Measurements from ENCODE around the gene TXNRD1.

The TXNRD1 gene

DNA sequence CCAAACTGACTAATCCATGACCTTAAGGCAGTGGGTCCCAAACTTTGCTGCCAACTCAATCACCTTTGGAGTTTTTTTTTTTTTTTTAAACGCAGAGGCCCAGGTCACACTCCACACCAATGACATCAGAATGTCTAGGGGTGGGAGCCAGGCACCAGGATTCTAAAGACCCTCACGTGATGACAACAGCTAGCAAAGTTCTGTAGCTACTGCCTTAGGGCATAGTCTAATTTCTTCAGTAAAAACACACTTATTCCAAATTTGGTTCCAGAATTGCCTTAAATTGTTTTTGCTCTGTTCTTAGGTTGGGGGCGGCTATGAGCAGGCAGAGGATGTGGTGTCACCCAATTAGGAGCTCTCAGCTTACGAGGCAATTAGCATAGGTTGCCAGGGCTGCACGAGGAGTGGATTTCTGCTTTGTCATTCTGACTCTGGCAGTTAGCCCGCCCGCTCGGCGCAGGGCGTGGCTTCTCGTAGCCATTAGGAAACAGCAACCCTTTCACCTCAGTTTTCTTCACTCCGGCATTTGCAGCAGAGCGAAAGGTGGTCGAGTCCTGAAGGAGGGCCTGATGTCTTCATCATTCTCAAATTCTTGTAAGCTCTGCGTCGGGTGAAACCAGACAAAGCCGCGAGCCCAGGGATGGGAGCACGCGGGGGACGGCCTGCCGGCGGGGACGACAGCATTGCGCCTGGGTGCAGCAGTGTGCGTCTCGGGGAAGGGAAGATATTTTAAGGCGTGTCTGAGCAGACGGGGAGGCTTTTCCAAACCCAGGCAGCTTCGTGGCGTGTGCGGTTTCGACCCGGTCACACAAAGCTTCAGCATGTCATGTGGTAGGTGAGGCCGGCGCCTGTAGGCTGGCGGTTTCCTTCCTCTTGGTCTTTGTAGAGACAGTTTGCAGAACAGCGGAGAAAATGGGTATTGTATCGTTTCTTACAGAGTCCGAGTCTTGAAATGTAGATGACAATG lies 71.2 kb downstream of the TXNRD1 start:
- Histone ChIP-seq H3K4me2 (ENCODE audit: low read length) (peak overlapping the region; percentile 43), H3K4me1 (ENCODE audit: control insufficient read depth, low read depth, low read length) (no peaks in the 10 kb centered on the region), H3K9ac (ENCODE audit: low read length) (peak overlapping the region; percentile 89), H3K18ac (ENCODE audit: low read length) (peak overlapping the region; percentile 24), H3K27ac (ENCODE audit: low read depth, low read length) (peak overlapping the region; percentile 74), H2AK5ac (ENCODE audit: low read length) (no peak overlapping the region), H4K5ac (ENCODE audit: low read length) (no peak overlapping the region), H2BK15ac (replicated peaks; ENCODE audit: low read depth) (no peak overlapping the region), H2BK5ac (ENCODE audit: low read length) (peak overlapping the region; percentile 33), H4K8ac (ENCODE audit: low read depth, low read length) (no peak overlapping the region), H3K56ac (ENCODE audit: low read length) (peak overlapping the region; percentile 93), H3K79me1 (ENCODE audit: low read length) (peaks cover 3% of the 10 kb centered on the region), H3K27me3 (ENCODE audit: insufficient read depth, low read length, poor library complexity) (no peaks in the 10 kb centered on the region), H3K4ac (ENCODE audit: low read depth, low read length) (no peak overlapping the region), H2BK120ac (ENCODE audit: low read depth, low read length) (peak overlapping the region; percentile 10), H3K36me3 (ENCODE audit: control insufficient read depth, insufficient read depth, low read length) (no peaks in the 10 kb centered on the region), H3K4me3 (ENCODE audit: low read length) (peak overlapping the region; percentile 88), H3K79me2 (ENCODE audit: control insufficient read depth, insufficient read depth, low read length) (peaks cover 26% of the 10 kb centered on the region), H3K23ac (ENCODE audit: low read length) (no peak overlapping the region)
- WGBS (ENCODE audit: extremely low coverage, insufficient coverage, low lambda C conversion rate), result no CpG with 5 or more reads among the region's 40 CpGs
- peak; percentile 99 for DNase-seq

DNA sequence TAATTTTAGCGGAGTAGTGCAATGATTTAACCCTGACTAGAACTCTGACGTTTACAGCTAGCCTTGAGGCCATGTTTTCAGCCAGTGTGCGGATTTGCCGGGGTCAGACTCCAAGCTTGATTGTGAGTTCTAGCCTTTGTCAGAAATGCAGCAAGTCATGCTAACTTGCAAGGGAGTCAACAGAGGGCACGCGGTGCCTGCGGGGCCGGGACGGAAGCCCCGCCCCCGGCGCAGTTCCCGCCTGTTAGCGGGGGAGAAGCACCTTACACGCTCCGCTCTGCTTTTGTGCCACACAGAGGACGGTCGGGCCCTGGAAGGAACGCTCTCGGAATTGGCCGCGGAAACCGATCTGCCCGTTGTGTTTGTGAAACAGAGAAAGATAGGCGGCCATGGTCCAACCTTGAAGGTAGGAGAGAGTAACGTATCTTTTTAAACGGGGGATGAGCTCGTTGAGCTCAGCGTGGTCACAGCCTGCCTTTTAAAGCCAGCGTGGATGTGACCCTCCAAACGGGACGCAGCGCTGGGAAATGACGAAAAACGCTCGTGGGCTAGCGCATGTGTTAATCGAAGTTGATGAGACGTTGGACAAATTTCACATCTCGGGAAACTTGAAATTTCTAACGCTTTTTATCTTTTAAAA lies 73.2 kb downstream of the TXNRD1 start:
- no peaks in the 10 kb centered on the region for H3K4me1 ChIP-seq (ENCODE audit: control insufficient read depth, low read depth, low read length)
- DNase-seq, result peak; percentile 97
- peaks cover 29% of the 10 kb centered on the region for H3K79me2 ChIP-seq (ENCODE audit: control insufficient read depth, insufficient read depth, low read length)
- no peak overlapping the region for H4K5ac ChIP-seq (ENCODE audit: low read length)
- H3K36me3 ChIP-seq (ENCODE audit: control insufficient read depth, insufficient read depth, low read length), result no peaks in the 10 kb centered on the region
- no peak overlapping the region for H2BK15ac ChIP-seq (replicated peaks; ENCODE audit: low read depth)
- H3K79me1 ChIP-seq (ENCODE audit: low read length), result peaks cover 3% of the 10 kb centered on the region
- H3K27ac ChIP-seq (ENCODE audit: low read depth, low read length), result peak overlapping the region; percentile 6
- no peak overlapping the region for H2BK5ac ChIP-seq (ENCODE audit: low read length)
- H3K9ac ChIP-seq (ENCODE audit: low read length), result peak overlapping the region; percentile 84
- H3K23ac ChIP-seq (ENCODE audit: low read length), result no peak overlapping the region
- no peak overlapping the region for H2AK5ac ChIP-seq (ENCODE audit: low read length)
- no peak overlapping the region for H3K4ac ChIP-seq (ENCODE audit: low read depth, low read length)
- H3K56ac ChIP-seq (ENCODE audit: low read length), result peak overlapping the region; percentile 91
- peak overlapping the region; percentile 56 for H3K18ac ChIP-seq (ENCODE audit: low read length)
- H3K27me3 ChIP-seq (ENCODE audit: insufficient read depth, low read length, poor library complexity), result no peaks in the 10 kb centered on the region
- no peak overlapping the region for H2BK120ac ChIP-seq (ENCODE audit: low read depth, low read length)
- H3K4me3 ChIP-seq (ENCODE audit: low read length), result peak overlapping the region; percentile 59
- no peak overlapping the region for H4K8ac ChIP-seq (ENCODE audit: low read depth, low read length)
- H3K4me2 ChIP-seq (ENCODE audit: low read length), result peak overlapping the region; percentile 81
- no CpG with 5 or more reads among the region's 41 CpGs for WGBS (ENCODE audit: extremely low coverage, insufficient coverage, low lambda C conversion rate)

DNA sequence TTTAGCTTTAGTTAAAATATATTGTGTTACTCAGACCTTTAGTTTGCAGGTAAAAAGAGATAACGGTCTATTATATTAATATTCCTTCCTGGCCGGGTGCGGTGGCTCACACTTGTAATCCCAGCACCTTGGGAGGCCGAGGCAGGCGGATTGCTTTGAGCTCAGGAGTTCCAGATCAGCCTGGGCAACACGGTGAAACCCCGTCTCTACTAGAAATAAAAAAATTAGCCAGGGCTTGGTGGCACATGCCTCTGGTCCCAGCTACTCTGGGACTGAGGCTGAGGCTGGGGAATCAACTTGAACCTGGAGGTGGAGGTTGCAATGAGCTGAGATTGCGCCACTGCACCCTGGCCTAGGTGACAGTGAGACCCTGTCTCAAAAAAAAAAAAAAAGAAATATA lies 74.7 kb downstream of the TXNRD1 start:
- no peak for DNase-seq
- peaks cover 5% of the 10 kb centered on the region for H3K79me1 ChIP-seq (ENCODE audit: low read length)
- no peaks in the 10 kb centered on the region for H3K27me3 ChIP-seq (ENCODE audit: insufficient read depth, low read length, poor library complexity)
- no peak overlapping the region for H3K4me2 ChIP-seq (ENCODE audit: low read length)
- H2BK5ac ChIP-seq (ENCODE audit: low read length), result no peak overlapping the region
- no peak overlapping the region for H2AK5ac ChIP-seq (ENCODE audit: low read length)
- H3K27ac ChIP-seq (ENCODE audit: low read depth, low read length), result no peak overlapping the region
- H3K56ac ChIP-seq (ENCODE audit: low read length), result no peak overlapping the region
- WGBS (ENCODE audit: extremely low coverage, insufficient coverage, low lambda C conversion rate), result no CpG with 5 or more reads among the region's 8 CpGs
- no peak overlapping the region for H3K23ac ChIP-seq (ENCODE audit: low read length)
- no peak overlapping the region for H3K18ac ChIP-seq (ENCODE audit: low read length)
- H3K4me3 ChIP-seq (ENCODE audit: low read length), result no peak overlapping the region
- no peak overlapping the region for H2BK15ac ChIP-seq (replicated peaks; ENCODE audit: low read depth)
- H3K9ac ChIP-seq (ENCODE audit: low read length), result no peak overlapping the region
- H3K4me1 ChIP-seq (ENCODE audit: control insufficient read depth, low read depth, low read length), result no peaks in the 10 kb centered on the region
- H3K36me3 ChIP-seq (ENCODE audit: control insufficient read depth, insufficient read depth, low read length), result no peaks in the 10 kb centered on the region
- H4K5ac ChIP-seq (ENCODE audit: low read length), result no peak overlapping the region
- peaks cover 36% of the 10 kb centered on the region for H3K79me2 ChIP-seq (ENCODE audit: control insufficient read depth, insufficient read depth, low read length)
- no peak overlapping the region for H2BK120ac ChIP-seq (ENCODE audit: low read depth, low read length)
- H4K8ac ChIP-seq (ENCODE audit: low read depth, low read length), result no peak overlapping the region
- H3K4ac ChIP-seq (ENCODE audit: low read depth, low read length), result no peak overlapping the region

DNA sequence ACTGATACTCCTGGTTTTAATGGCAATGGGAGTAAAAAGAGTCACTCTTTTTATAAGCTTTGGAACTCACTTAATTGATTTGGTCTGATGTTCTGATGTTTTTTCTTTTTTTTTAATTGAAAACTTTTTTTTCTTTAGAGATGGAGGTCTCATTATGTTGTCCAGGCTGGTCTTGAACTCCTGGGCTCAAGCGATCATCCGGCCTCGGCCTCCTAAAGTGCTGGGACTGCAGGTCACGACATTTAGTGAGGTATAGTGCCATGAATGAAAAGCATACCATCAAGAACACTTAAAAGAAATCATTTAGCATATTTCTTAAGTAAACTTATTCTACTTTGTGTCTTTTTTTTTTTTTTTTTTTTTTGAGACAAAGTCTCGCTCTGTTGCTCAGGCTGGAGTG lies 75.3 kb downstream of the TXNRD1 start:
- Histone ChIP-seq H2BK120ac (ENCODE audit: low read depth, low read length) (no peak overlapping the region), H3K27me3 (ENCODE audit: insufficient read depth, low read length, poor library complexity) (no peaks in the 10 kb centered on the region), H2AK5ac (ENCODE audit: low read length) (no peak overlapping the region), H4K5ac (ENCODE audit: low read length) (no peak overlapping the region), H3K36me3 (ENCODE audit: control insufficient read depth, insufficient read depth, low read length) (no peaks in the 10 kb centered on the region), H3K79me1 (ENCODE audit: low read length) (peaks cover 6% of the 10 kb centered on the region), H4K8ac (ENCODE audit: low read depth, low read length) (no peak overlapping the region), H3K4ac (ENCODE audit: low read depth, low read length) (no peak overlapping the region), H3K4me2 (ENCODE audit: low read length) (no peak overlapping the region), H3K4me1 (ENCODE audit: control insufficient read depth, low read depth, low read length) (no peaks in the 10 kb centered on the region), H2BK5ac (ENCODE audit: low read length) (no peak overlapping the region), H3K56ac (ENCODE audit: low read length) (no peak overlapping the region), H3K9ac (ENCODE audit: low read length) (no peak overlapping the region), H3K79me2 (ENCODE audit: control insufficient read depth, insufficient read depth, low read length) (peaks cover 40% of the 10 kb centered on the region), H3K18ac (ENCODE audit: low read length) (no peak overlapping the region), H3K27ac (ENCODE audit: low read depth, low read length) (no peak overlapping the region), H3K23ac (ENCODE audit: low read length) (no peak overlapping the region), H3K4me3 (ENCODE audit: low read length) (no peak overlapping the region), H2BK15ac (replicated peaks; ENCODE audit: low read depth) (no peak overlapping the region)
- no peak for DNase-seq
- no CpG with 5 or more reads among the region's 5 CpGs for WGBS (ENCODE audit: extremely low coverage, insufficient coverage, low lambda C conversion rate)

DNA sequence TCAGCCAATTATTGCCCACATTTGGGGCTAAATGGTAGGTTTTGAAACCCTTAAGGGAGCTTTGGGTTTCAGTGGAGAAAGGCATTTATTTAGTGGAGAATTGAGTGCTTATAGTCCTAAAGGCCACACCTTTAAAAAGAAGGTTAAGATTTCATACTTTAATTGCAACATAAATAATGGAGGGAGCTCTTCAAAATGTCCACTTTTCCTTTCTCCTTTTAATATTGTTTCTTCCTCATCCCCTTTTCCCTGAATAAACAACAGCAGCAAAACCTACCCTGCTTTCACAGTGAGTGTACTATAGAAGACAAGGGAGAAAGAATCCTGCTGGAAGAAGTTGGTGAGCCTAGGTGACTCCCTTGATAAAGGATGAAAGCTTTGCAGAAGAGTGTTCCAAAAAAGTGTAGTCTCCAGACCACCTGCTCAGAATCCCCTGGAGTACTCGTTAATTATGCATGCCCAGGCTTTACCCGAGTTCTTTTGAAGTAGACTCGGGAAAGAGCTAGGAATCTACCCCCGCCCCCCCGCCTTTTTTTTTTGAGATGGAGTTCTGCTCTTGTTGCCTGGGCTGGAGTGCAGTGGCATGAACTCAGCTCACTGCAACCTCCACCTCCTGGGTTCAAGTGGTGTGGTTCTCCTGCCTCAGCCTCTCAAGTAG lies 76.4 kb downstream of the TXNRD1 start:
- Histone ChIP-seq H3K79me1 (ENCODE audit: low read length) (peaks cover 8% of the 10 kb centered on the region), H3K4me3 (ENCODE audit: low read length) (no peak overlapping the region), H3K27me3 (ENCODE audit: insufficient read depth, low read length, poor library complexity) (no peaks in the 10 kb centered on the region), H2BK15ac (replicated peaks; ENCODE audit: low read depth) (no peak overlapping the region), H3K23ac (ENCODE audit: low read length) (no peak overlapping the region), H3K4me1 (ENCODE audit: control insufficient read depth, low read depth, low read length) (no peaks in the 10 kb centered on the region), H4K8ac (ENCODE audit: low read depth, low read length) (no peak overlapping the region), H2BK120ac (ENCODE audit: low read depth, low read length) (no peak overlapping the region), H3K56ac (ENCODE audit: low read length) (no peak overlapping the region), H2AK5ac (ENCODE audit: low read length) (no peak overlapping the region), H3K4me2 (ENCODE audit: low read length) (no peak overlapping the region), H3K27ac (ENCODE audit: low read depth, low read length) (no peak overlapping the region), H3K4ac (ENCODE audit: low read depth, low read length) (no peak overlapping the region), H3K9ac (ENCODE audit: low read length) (no peak overlapping the region), H2BK5ac (ENCODE audit: low read length) (no peak overlapping the region), H3K79me2 (ENCODE audit: control insufficient read depth, insufficient read depth, low read length) (peaks cover 49% of the 10 kb centered on the region), H3K18ac (ENCODE audit: low read length) (no peak overlapping the region), H4K5ac (ENCODE audit: low read length) (no peak overlapping the region), H3K36me3 (ENCODE audit: control insufficient read depth, insufficient read depth, low read length) (no peaks in the 10 kb centered on the region)
- peak; percentile 55 for DNase-seq
- no CpG with 5 or more reads among the region's 5 CpGs for WGBS (ENCODE audit: extremely low coverage, insufficient coverage, low lambda C conversion rate)
